GM19467 (cell line): ENCODE measurements around the gene EPB41L2.
"Not testable (repeated sequence)": the region's sequence is repeated elsewhere in the genome, so short reads cannot be mapped to it uniquely, and the experiment has no call there.

Experiments used
- ATAC-seq: cut with Tn5 transposase; IDR thresholded peaks from one replicate; pipeline ENCODE4 v1.9.1; 2021; ENCODE audit warnings: mild to moderate bottlenecking, moderate library complexity; ENCODE audit not compliant: unreplicated experiment

Gene EPB41L2

DNA sequence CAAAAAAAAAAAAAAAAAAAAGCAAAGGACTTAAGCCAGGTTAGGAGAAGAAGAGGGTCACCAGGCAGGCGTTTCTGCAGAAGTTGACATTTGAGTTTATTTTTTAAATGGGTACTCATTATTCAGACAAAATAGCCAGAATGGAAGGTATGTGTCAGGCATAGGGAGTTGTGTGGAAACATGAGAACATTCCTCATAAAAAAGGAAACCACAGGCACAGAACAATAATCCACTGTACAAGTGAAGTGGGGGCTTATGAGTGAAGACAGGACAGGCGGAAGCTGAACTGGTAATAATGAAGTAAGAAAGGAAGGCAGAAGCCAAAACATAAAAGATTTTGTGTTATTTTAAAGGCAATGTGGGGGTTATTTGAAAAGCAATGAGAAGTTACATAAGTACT lies 104.6 kb downstream of the EPB41L2 start:
- no peak for ATAC-seq

DNA sequence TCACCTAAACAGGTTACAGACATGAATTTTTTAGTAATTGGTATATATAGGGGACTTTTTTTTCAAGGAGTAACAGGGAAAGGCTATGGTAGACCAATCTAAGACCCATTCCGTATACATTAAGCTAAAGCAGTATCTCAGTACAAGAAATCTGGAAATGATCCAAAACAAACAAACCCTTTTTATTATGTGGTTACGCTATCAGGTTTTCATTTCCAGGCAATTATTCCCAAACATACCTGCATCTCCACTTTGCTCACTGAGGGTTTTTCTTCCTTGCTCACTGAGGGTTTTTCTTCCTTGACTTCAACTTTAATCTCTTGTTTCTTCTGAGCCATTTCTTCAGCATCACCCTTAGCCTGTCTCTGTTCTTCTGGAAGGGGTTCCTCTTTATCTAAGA lies 107.3 kb downstream of the EPB41L2 start:
- ATAC-seq: no peak

DNA sequence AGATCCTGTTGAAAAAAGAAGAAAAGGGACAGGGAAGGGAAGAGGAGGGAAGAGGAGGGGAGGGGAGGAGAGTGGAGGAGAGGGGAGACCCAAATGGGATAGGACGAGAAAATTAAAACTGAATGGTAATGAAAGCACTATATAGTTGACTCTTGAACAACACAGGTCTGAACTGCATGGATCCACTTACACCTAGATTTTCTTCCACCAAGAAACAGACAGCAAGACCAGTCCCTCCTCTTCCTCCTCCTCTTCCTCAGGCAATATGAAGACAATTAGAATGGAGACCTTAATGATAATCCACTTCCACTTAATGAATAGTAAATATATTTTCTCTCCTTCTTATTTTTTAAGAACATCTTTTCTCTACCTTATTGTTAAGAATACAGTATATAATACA lies 113.5 kb downstream of the EPB41L2 start:
- ATAC-seq: no peak

DNA sequence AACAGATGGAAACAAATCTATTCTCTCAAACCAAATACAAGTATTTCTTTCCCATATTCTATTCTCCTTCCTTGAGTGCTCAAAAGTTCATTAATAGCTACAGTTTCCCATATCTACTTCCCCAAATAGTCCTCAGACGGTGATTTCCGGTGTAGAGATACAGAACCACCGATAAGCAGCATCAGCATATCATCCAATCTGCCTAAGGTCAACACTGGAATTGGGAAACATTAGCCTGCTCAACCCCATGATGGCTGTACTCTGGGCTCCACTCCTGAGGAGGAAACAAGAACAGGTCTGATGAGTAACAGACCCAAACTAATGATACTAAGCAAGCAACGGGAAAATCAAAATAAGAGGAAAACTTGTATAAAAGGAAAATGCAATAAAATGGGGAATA lies 115.6 kb downstream of the EPB41L2 start:
- ATAC-seq: no peak

DNA sequence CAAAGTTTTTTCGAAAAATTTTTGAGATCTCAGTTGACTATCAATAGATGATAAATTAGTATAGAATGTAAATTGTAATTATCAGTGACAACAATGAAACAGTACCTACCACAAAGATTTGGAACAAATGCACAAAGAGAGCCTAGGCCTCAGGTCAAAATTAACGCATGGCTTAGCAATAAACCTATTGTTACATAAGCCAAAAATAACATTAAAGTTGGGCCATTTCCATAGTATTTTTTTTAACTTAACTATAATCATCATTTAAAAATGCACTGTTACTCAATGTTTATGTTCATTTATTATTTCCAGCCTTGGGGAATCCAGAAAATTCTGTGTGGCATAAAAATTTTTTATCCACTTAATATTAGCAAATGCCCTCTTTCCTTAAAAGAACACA lies 117.0 kb downstream of the EPB41L2 start:
- no peak for ATAC-seq

DNA sequence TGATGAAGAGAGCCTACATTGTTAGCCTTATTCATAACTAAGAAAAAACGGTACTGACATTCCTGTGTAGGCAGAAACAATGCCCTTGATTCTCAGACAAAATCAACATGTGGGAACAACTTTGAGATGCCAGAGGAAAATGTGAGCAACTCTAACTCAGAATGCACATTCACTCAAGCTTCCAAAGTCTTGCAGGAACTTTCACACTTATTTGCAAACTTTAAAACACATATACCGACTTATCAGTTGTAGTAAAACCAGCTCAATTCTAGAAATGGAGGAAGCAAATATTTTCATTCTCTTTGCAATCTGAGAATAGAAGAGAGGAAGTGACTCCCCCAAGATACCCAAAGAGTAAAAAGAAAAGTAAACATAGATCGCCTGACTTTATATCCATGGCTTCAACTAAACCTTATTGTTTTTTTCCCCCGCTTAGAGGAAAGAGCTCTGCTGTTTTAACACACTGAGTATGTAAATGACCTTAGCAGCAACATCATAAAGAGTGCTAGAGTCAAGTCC lies 117.6 kb downstream of the EPB41L2 start:
- ATAC-seq: no peak

DNA sequence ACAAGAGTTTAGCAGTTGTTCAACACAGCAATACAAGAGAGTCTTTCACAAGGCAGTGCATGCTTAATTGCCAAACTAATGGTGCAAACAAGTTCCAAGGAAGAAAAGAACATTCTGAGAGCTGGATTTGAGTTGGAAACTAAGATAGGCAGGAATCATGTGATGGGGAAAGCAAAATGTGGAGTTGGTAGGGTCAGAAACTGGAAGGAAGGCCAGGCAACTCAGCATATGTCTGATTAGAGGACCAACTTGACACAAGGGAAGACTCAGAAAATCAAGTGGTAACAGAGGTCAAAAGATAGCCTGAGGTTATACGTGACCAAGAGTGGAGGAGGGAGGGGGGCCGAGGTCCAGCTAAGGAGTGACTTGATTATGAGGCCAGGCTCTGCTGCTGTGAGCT lies 118.6 kb downstream of the EPB41L2 start:
- no peak for ATAC-seq

DNA sequence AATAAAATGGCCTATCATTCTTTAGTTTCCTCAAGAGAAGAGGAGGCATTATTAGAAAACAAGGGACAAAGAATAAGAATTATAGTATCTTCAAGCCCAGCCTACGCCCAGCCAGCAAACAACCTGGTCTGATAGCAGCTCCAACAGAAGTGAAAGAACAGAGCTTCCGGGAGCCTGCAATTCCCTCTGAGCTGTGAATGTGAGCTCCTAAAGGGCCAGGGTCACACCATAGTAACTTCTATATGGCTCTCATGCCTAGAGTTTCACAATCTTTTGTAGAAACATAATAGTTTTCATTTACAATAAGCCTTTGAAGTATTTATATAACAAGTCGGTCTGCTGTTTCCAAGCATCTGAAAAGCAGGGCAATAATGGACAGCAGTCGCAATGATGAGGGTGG lies 119.3 kb downstream of the EPB41L2 start:
- no peak for ATAC-seq

DNA sequence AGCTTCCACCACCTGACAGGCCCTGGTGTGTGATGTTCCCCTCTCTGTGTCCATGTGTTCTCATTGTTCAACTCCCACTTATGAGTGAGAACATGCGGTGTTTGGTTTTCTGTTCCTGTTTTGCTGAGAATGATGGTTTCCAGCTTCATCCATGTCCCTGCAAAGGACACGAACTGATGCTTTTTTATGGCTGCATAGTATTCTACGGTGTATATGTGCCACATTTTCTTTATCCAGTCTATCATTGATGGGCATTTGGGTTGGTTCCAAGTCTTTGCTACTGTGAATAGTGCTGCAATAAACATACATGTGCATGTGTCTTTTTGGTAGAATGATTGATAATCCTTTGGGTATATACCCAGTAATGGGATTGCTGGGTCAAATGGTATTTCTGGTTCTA lies 120.3 kb downstream of the EPB41L2 start:
- ATAC-seq: not testable (repeated sequence)

DNA sequence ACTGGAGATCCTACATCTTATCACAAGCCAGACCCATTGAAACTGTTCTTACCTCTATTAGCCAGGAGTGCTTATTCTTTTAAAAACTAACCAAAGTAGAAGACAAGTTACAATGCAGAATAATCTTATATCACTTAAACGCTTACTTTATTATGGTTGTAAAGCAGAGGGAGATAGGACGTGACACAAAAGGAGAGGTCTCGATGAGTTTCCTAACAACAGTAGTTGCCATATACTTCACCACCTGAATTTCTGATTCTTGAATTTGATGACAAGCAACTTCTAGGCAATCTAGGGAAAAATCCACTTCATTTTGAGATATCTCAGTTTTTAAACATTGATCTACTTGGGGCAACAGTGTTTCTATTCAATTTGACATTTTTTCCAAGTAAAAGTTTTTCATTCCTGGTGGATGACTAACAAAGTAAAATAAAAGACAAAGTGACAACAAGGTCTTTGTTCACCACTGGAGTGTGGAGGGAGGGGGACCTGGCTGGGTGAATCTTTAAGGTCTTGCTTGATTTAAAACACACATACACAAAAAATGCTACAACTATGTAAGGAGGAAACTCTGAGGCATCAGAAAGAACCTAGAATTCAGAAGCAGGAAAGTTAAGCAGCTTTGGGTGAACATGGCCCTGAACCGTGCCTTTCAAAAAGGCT lies 125.0 kb downstream of the EPB41L2 start:
- no peak for ATAC-seq

DNA sequence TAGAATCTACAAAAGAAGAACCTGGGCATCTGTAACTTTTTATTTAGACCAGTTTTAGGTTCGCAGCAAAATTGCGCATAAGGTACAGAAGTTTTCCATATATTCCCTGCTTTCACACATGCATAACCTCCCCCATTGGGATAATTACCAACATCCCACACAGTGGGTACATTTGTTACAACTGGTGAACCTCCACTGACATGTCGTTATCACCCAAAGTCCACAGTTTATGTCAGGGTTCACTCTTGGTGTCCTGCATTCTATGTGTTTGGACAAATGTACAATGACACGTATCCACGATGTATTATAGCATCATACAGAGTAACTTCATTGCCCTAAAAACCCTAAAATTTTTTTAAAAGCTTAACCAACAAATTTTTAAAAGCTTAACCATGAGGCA lies 126.1 kb downstream of the EPB41L2 start:
- no peak for ATAC-seq

DNA sequence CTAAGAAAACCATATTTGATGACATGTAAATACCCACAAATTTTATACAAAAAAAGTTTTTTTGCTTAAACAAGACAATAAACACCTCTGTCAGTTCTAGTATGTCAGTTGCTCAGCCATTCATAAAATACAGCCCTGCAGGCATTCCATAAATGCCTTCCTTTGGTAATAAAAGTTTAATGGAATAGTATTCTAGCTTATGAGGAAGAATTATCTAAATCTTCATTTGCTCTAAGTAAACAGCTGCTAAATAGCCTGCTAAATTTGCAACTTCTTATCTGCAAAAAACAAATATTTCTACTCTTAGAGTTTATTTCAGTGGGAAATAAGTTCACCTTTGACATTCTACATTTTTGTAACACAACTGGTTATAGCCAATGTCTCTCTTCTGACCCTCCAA lies 127.1 kb downstream of the EPB41L2 start:
- ATAC-seq: no peak

DNA sequence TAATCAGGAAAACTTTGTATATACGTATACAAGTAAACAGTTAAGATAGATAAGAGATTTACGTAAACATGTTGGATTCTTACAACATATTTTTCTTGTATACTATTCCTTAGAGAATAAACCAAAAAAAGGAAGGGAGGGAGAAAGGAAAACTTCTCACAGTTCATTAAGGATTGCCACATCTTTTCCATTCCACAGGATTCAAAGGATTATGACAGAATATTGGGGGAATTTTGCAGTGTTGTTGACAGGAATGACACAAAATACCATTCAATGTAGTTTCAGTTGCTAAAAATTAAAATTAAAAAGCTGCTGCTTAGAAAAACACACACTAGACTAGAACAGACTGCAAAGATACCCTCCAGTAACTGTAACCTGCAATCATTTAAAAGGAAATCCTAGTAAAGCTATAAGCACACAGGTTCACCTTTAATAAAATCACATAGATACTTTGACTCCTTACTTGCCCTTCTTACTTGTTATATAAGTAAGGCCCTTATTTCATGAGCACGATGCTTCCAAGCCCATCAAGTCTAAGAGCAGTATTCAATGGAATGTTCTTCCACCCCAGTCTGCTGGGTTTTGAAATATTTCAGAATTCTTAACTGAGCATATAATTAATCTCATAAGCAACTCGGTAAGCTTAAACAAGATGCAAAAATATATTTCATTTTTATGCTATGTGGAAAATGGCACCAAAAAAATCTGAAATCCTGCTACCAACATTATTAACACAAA lies 128.0 kb downstream of the EPB41L2 start:
- no peak for ATAC-seq

DNA sequence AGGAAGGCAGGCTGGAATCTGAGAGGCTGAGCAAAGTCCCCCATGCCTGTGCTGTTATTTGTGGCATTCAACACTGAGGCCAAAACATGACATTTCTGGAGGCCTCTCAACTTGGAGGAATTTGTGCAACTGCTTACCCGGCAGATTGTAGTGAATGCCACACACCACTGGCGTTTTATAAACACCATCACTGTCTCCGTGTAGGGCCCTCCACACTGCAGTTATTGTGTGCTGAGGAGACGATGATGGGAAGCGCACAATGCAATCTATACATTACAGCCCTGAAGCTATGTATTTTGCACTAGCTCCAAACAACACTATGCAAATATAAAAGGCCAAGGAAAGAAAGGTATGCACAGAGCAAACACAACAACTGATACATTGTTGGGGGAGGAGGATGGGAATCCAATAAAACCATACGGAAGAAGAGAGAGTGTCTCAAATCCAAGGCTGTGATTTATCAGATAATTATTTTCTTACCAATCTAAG lies 129.3 kb downstream of the EPB41L2 start:
- no peak for ATAC-seq

DNA sequence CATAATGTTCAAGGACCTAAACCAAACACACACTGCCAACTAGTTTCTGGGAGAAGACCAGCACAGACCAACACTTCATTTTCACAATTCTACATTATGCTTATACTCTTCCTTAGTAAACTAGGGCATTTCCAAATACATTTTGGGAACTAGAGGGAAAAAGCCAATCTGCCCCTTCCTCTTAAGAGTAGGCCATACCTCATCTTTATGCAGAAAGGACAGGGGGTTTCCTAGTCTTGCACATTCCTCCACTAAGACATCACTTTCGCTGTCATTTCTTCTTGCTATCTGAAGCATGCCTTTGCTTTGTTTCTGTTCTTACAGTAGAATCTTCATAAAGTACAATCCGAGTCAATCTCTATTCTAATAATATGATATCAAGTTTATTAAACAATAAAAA lies 130.1 kb downstream of the EPB41L2 start:
- ATAC-seq: no peak

DNA sequence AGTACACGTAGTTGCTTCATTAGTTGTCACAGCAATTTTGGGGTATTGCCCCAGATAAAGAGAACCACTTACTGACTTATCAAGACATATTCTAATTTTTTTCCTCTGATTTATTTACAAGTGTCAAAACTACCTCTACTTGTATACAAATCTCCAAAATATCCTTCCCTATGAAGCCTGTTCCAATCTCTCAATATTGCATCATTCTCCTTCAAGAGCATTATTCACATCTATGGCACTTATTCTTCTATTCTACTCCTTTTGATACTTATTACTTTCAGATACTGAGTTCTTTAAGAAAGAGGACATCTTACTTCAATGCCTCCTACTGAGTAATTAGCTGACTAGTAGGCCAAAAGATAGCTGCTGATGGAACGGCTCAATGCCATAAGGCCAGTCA lies 130.6 kb downstream of the EPB41L2 start:
- no peak for ATAC-seq

DNA sequence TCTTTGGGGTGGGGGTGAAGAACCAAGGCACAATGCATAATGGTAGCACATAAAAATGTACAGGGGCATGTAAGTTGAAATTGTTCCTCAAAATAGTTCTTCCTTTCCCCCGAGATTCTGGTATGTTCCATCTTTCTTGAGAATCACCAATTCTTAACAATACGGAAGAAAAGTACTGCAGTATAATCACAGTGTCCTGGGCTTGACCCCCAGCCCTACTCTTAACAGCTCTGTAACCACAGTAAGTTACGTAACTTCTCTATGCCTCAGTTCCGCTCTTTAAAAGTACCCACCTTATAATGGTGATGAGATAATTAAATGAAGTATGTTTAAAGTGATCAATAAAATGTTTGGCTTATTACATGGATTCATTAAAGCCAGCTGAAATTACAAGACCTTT lies 131.4 kb downstream of the EPB41L2 start:
- no peak for ATAC-seq

DNA sequence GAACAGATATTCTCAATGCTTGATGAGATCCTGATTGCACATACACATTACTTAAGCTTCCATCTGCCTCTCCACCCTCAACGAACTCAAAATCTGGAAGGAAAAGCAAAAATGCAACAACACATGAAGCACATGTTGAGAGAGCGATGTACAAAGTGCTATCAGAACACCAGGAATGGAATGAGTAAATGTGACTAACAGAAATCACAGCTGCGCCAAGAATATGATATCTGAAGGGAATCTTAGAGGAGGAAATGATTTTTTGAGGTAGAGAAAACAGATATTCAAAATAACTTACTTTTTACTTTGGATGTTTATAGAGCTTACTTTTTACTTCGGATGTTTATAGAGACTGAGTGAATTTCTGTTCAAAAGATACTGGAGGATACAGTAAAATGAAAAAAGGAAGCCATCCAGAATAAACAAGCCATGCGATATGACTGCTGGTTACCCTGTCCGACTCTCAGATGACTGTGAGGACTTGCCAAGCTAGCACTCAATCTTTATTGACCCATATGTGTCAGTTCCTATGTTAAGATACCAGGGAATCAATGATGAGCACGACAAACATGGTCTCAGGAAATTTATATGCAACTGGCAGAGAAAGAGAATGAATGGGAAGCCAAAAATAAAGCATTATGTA lies 133.9 kb downstream of the EPB41L2 start:
- no peak for ATAC-seq

DNA sequence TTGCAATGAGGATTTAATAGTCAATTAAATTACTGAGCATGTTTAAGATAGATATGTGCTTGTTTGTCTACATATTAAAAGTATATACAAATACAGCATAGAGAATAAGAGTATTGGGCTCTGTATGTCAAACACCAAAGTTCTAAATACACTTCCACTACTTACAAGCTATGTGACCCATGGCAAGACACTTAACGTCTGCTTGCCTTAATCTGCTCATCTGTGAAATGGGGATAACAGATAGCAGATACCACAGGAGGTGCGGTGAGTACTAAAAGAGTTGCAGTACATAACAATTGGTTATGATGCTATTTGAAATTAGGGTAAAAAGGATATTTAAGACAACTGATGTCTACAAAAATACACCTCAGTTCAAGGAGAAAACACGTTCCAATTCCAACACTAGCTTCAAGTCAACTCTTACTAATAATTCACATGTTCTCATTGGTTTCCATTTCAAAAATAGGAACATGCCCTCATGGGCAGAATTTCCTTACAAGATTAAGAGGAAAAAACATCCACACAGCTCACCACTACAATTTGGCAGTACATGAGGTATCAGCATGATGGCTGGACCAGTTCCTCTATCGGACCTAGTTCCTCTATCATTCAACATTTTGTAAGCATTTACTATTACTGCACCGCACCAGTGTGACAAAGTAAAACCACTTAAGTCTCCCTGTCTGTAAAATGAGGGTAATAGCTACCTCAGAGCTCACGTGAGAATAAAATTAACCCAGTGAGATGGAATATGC lies 134.7 kb downstream of the EPB41L2 start:
- ATAC-seq: no peak

DNA sequence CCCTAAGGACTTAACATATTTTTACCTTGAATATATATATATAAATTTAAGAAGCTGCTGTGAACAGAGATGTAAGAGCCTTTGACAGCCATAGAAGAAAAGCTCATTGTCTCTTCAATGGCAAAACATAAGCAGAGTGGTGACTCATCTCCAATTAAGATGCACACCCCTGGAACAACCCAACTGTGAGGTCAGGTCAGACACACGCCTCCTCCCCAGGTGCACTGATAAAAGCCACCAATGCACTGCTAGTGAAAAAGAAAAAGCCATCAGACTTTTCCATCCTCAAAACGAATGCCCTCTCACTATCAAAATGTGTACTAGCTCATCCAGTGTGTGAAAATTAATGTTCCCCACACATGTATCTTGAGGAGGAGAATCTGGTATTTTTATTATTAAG lies 135.7 kb downstream of the EPB41L2 start:
- ATAC-seq: no peak

DNA sequence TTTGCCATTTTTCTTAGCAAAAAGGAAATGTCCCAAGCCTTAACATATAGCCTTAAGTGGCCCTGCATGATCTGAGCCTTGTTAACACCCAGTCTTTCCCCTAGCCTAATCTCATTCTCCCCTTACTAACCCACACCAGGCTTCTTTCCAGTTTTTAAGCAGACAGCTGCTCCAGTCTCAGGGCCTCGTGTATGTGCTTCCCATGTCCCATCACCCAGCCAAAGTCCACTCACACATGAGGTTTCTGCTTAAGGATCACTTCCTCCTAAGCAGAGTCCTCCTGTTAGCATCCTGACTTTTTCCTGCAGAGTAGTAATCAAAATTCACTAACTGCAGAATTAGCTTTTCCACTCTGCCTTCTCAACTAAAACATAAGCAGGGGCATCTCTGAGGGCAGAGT lies 139.7 kb downstream of the EPB41L2 start:
- no peak for ATAC-seq
